ENCODE measurements around the gene UBTF. TPM values are rescaled to one million over a fixed set of nuclear protein-coding genes. Genes with fewer than 3 reads are reported as not detected.

UBTF gene
- total and polyA plus RNA-seq, 9 of the 15 experiments (the other 6 are each of a cell fraction or from before 2014, with no cell fraction given) = 1.2 to 113 (median 83.6) TPM

GRCh38 chr17:44186307-44187130 lies 33.0 kb downstream of the UBTF start, which contains the start of gene TMUB2 (continued):
- no peak for TF ChIP-seq ETV6 (IDR thresholded peaks at IDR 0.05; ENCODE audit: borderline replicate concordance in 1 of 2, low read depth in 2 of 2, low read length in 1 of 2)
- no peak for TF ChIP-seq ETV6 (CRISPR knock-in tag; IDR thresholded peaks at IDR 0.05; ENCODE audit: borderline replicate concordance)
- TF ChIP-seq CREBBP (IDR thresholded peaks at IDR 0.05; ENCODE audit: low read depth, low read length) = no peak
- TF ChIP-seq TAF7 (tag; IDR thresholded peaks at IDR 0.05) = no peak
- TF ChIP-seq MEF2A (IDR thresholded peaks at IDR 0.05; ENCODE audit: control insufficient read depth, low read depth, low read length) = no peak; the same call in 1 of the 2 replicates
- no peak for TF ChIP-seq ZEB2 (IDR thresholded peaks at IDR 0.05)
- no peak for TF ChIP-seq SAFB2 (IDR thresholded peaks at IDR 0.05; ENCODE audit: borderline replicate concordance, low read depth, low read length, severe bottlenecking)
- no peak for TF ChIP-seq THRA (IDR thresholded peaks at IDR 0.05)
- TF ChIP-seq TRIM28 (IDR thresholded peaks at IDR 0.05) = no peak
- TF ChIP-seq GTF2A2 (tag; IDR thresholded peaks at IDR 0.05) = no peak
- no peak for TF ChIP-seq TRIM24 (IDR thresholded peaks at IDR 0.05)
- peak; percentile 24; the same call in 1 of the 2 replicates for TF ChIP-seq CTBP1 (IDR thresholded peaks at IDR 0.05; ENCODE audit: borderline replicate concordance)
- no peak for TF ChIP-seq RAD51 (IDR thresholded peaks at IDR 0.05; ENCODE audit: borderline replicate concordance, low read depth)
- TF ChIP-seq TAF15 (IDR thresholded peaks at IDR 0.05; ENCODE audit: low read depth, low read length) = no peak
- TF ChIP-seq, protein P1, sequence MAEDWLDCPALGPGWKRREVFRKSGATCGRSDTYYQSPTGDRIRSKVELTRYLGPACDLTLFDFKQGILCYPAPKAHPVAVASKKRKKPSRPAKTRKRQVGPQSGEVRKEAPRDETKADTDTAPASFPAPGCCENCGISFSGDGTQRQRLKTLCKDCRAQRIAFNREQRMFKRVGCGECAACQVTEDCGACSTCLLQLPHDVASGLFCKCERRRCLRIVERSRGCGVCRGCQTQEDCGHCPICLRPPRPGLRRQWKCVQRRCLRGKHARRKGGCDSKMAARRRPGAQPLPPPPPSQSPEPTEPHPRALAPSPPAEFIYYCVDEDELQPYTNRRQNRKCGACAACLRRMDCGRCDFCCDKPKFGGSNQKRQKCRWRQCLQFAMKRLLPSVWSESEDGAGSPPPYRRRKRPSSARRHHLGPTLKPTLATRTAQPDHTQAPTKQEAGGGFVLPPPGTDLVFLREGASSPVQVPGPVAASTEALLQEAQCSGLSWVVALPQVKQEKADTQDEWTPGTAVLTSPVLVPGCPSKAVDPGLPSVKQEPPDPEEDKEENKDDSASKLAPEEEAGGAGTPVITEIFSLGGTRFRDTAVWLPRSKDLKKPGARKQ (CRISPR knock-in tag; IDR thresholded peaks at IDR 0.05) = no peak
- no peak for TF ChIP-seq SNIP1 (IDR thresholded peaks at IDR 0.05; ENCODE audit: low read depth)
- TF ChIP-seq ZNF436 (CRISPR knock-in tag; IDR thresholded peaks at IDR 0.05) = no peak
- TF ChIP-seq TAF1 (IDR thresholded peaks at IDR 0.05; ENCODE audit: control insufficient read depth, extremely low read depth, insufficient read depth, low read length, severe bottlenecking) = peak; percentile 78
- no peak for TF ChIP-seq ZNF444 (CRISPR knock-in tag; IDR thresholded peaks at IDR 0.05)
- no peak for TF ChIP-seq ZNF133 (CRISPR knock-in tag; IDR thresholded peaks at IDR 0.05)
- TF ChIP-seq POLR2B (IDR thresholded peaks at IDR 0.05; ENCODE audit: low read depth, partially characterized antibody) = peak; percentile 83
- TF ChIP-seq FOXP4 (CRISPR knock-in tag; IDR thresholded peaks at IDR 0.05; ENCODE audit: borderline replicate concordance) = no peak
- no peak for TF ChIP-seq ZNF134 (CRISPR knock-in tag; conservative IDR thresholded peaks at IDR 0.05)
- peak; percentile 20 for TF ChIP-seq NBN (IDR thresholded peaks at IDR 0.05; ENCODE audit: low read depth)
- TF ChIP-seq HIVEP1 (CRISPR knock-in tag; IDR thresholded peaks at IDR 0.05) = no peak

Measured in K562 (cell line).